PC-3 (cell line): Measurements from ENCODE around the gene CDH11.

Experiments
- EZH2 ChIP-seq: fragments of 300-600 bp; sonication (generic); IDR thresholded peaks from one replicate; pipeline ENCODE4 v1.6.1; 2017; ENCODE audit warnings: antibody characterized with exemption, mild to moderate bottlenecking, low read length; ENCODE audit not compliant: unreplicated experiment
- EZH2phosphoT487 ChIP-seq: fragments of 300-600 bp; sonication (generic); IDR thresholded peaks from 2 replicates; pipeline ENCODE4 v1.6.1; 2018; ENCODE audit warnings: mild to moderate bottlenecking, antibody characterized with exemption, low read length, borderline replicate concordance
- TF ChIP-seq, protein P1 (sequence below): fragments of 300-600 bp; sonication (generic); conservative IDR thresholded peaks from 2 replicates; pipeline ENCODE4 v1.5.1; 2017; ENCODE audit warnings: antibody characterized with exemption, low read depth, mild to moderate bottlenecking, low read length

DNA sequence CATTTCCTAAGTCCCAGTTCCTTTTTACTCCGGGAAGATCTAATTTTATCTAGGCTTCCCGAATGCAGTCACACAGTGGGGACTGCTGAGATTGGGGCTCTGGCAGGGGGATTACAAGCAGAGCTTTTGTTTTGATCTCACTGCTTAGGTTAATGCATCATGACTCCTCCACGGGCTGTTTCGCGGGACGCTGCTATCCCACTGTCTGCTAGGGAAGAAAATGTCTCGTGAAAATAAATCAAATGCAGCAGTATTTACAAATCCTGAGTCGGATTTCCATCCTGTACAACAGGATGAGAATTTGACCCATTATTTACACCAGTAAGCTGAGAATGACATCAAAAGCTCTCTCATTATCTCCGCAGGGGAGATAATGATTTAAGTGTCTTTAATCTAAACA is 83.8 kb downstream of the CDH11 start:
- TF ChIP-seq, protein P1, sequence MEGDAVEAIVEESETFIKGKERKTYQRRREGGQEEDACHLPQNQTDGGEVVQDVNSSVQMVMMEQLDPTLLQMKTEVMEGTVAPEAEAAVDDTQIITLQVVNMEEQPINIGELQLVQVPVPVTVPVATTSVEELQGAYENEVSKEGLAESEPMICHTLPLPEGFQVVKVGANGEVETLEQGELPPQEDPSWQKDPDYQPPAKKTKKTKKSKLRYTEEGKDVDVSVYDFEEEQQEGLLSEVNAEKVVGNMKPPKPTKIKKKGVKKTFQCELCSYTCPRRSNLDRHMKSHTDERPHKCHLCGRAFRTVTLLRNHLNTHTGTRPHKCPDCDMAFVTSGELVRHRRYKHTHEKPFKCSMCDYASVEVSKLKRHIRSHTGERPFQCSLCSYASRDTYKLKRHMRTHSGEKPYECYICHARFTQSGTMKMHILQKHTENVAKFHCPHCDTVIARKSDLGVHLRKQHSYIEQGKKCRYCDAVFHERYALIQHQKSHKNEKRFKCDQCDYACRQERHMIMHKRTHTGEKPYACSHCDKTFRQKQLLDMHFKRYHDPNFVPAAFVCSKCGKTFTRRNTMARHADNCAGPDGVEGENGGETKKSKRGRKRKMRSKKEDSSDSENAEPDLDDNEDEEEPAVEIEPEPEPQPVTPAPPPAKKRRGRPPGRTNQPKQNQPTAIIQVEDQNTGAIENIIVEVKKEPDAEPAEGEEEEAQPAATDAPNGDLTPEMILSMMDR: no peak
- no peak for TF ChIP-seq EZH2
- TF ChIP-seq EZH2phosphoT487: no peak
